GM12892 (cell line): ENCODE measurements around the gene WDR81.

ENCODE experiments used
- POLR2A ChIP-seq: IDR thresholded peaks from 2 replicates; pipeline ENCODE4 v1.6.1; 2011; ENCODE audit warnings: low read depth, low read length, control low read depth
- POLR2AphosphoS5 ChIP-seq: IDR thresholded peaks from 2 replicates; pipeline ENCODE4 v1.6.1; 2011; ENCODE audit warnings: low read depth, low read length, control low read depth
- TAF1 ChIP-seq: IDR thresholded peaks from 2 replicates; pipeline ENCODE4 v1.6.1; 2011; ENCODE audit warnings: low read depth, mild to moderate bottlenecking, control low read depth, low read length, borderline replicate concordance

- TF ChIP-seq POLR2AphosphoS5 (no peak), TAF1 (no peak), POLR2A (no peak)
These were observed 551 bp downstream of the WDR81 start for GRCh38 chr17:1724869-1725641.
